Measurements from ENCODE around the gene UTP15.

Gene UTP15

GRCh38 chr5:73625372-73625943 is 59.9 kb downstream of the UTP15 start:
- peaks cover 3% of the 10 kb centered on the region for H3K4me1 Mint-ChIP-seq (ENCODE audit: low read depth)
- H3K36me3 Mint-ChIP-seq: no peaks in the 10 kb centered on the region
- H3K4me3 Mint-ChIP-seq: peak overlapping the region; percentile 78
- H3K27ac Mint-ChIP-seq: no peak overlapping the region
- no peaks in the 10 kb centered on the region for H3K9me3 Mint-ChIP-seq (ENCODE audit: low read depth)
- peaks cover 28% of the 10 kb centered on the region for H3K27me3 Mint-ChIP-seq

- no peaks in the 10 kb centered on the region for H3K9me3 Mint-ChIP-seq (ENCODE audit: low read depth)
- no peak within 1 kb of the TSS for H3K27ac Mint-ChIP-seq
- peaks cover 3% of the 10 kb centered on the region for H3K4me1 Mint-ChIP-seq (ENCODE audit: low read depth)
- H3K36me3 Mint-ChIP-seq: no peaks in the 10 kb centered on the region
- peak within 1 kb of the TSS; percentile 78 for H3K4me3 Mint-ChIP-seq
- H3K27me3 Mint-ChIP-seq: peaks cover 28% of the 10 kb centered on the region
Observed at GRCh38 chr5:73625944-73626811, 60.6 kb downstream of the UTP15 start, which contains the start of gene ARHGEF28. ARHGEF28 (plus strand) TSS chr5:73626196; CDS start chr5:73684852, 58,656 bp downstream.

GRCh38 chr5:73626814-73627313 is 61.3 kb downstream of the UTP15 start:
- Mint-ChIP-seq H3K4me3 (peak overlapping the region; percentile 32), H3K4me1 (ENCODE audit: low read depth) (peaks cover 3% of the 10 kb centered on the region), H3K27ac (no peak overlapping the region), H3K9me3 (ENCODE audit: low read depth) (no peaks in the 10 kb centered on the region), H3K27me3 (peaks cover 27% of the 10 kb centered on the region), H3K36me3 (no peaks in the 10 kb centered on the region)

GRCh38 chr5:73629456-73629855 is 63.9 kb downstream of the UTP15 start:
- Mint-ChIP-seq H3K4me3 (no peak overlapping the region), H3K9me3 (ENCODE audit: low read depth) (no peaks in the 10 kb centered on the region)

GRCh38 chr5:73630765-73631164 is 65.2 kb downstream of the UTP15 start:
- Mint-ChIP-seq H3K4me3 (no peak overlapping the region), H3K4me1 (ENCODE audit: low read depth) (no peaks in the 10 kb centered on the region), H3K27me3 (peaks cover 14% of the 10 kb centered on the region), H3K27ac (no peak overlapping the region), H3K9me3 (ENCODE audit: low read depth) (no peaks in the 10 kb centered on the region), H3K36me3 (no peaks in the 10 kb centered on the region)

More at GRCh38 chr5:73629456-73629855, 63.9 kb downstream of the UTP15 start:
- H3K27me3 Mint-ChIP-seq: peaks cover 17% of the 10 kb centered on the region
- H3K36me3 Mint-ChIP-seq: no peaks in the 10 kb centered on the region
- peaks cover 3% of the 10 kb centered on the region for H3K4me1 Mint-ChIP-seq (ENCODE audit: low read depth)
- H3K27ac Mint-ChIP-seq: no peak overlapping the region

GRCh38 chr5:73631500-73631899 is 66.0 kb downstream of the UTP15 start:
- Mint-ChIP-seq H3K4me1 (ENCODE audit: low read depth) (no peaks in the 10 kb centered on the region), H3K4me3 (no peak overlapping the region), H3K36me3 (no peaks in the 10 kb centered on the region), H3K9me3 (ENCODE audit: low read depth) (no peaks in the 10 kb centered on the region), H3K27me3 (peaks cover 17% of the 10 kb centered on the region), H3K27ac (no peak overlapping the region)

All from activated naive CD8-positive, alpha-beta T cell (primary cell).